DMS 273 (cell line): ENCODE results near the gene TRAPPC10.

Experiments used
- DNase-seq: peaks from one replicate; lab custom pipeline; 2025; ENCODE audit not compliant: unreplicated experiment; lab: John Stamatoyannopoulos, UW

The TRAPPC10 gene

DNA sequence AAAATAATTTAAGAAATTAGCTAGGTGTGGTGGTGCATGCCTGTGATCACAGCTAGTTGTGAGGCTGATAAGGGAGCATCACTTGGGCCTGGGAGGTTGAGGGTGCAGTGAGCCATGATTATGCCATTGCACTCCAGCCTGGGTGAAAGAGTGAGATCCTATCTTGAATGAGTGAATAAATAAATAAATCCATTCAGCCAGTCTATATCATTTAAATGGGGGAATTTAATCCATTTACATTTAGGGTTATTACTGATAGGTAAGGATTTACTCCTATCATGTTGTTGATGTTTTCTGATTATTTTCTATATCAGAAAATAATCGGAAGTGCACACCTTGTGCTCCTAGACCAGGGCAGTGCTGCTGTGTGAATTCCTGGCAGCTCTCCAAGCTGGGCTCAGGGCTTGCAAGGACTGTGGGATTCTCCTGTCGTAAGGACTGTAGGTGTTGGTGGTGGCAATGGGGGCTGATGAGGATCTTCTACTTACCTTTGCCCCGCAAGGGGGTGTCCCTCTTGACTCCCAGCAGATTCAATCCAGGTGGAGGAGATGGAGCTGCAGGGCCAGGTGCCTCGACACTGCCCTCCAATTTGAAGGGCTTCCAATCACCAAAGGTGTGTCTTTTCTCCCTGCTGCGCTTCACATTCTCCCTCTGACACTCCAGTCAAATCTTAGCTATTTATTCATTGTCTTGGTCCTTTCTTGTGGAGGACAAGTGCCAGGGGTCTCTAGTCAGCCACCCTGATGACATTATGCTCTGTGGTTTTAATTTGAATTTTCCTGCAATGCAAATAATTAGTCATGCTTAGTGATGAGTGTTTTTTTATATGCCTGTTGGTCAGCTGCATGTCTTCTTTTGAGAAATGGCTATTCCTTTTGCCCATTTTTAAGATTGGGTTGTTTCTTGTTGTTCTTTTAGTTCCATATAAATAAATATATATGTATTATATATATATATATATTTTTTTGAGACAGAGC lies 14.1 kb upstream of the TRAPPC10 start:
- DNase-seq: no peak

DNA sequence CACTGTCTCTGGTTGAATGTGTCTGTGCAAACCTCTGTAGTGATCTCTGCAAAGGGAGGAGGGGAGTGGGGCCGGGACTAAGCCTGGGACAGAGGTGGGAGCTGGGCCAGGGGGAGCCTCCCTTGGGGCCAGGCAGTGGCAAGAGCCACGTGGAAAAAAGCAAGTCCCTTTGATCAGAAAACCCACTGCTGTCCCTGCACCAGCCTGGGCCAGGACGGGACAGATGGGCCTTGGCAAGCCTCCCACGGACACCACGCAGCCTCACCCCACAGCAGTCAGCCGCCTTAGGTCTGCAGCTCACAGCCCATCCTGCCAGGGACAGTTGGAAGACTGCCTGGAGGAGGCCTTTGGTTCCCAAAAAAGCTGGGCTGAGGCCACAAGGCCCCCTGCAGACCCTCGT lies 11.7 kb upstream of the TRAPPC10 start:
- no peak for DNase-seq

DNA sequence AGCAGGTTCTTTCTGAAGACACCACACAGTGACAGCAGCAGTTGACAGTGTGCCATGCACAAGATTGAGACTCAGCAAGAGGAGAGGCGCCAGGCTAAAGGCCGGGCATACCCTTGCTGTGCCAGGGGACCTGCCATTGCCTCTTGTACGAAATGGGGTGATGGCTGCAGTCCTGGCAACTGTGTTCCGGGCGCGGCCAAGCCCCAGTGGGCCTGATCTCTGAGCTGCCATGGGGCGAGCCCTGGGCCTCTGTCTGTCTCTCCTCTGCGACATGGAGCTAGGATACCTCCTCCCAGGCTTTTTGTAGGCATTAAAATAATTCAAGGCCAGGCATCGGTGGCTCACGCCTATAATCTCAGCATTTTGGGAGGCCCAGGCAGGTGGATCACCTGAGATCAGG lies 9.6 kb upstream of the TRAPPC10 start:
- DNase-seq: no peak

DNA sequence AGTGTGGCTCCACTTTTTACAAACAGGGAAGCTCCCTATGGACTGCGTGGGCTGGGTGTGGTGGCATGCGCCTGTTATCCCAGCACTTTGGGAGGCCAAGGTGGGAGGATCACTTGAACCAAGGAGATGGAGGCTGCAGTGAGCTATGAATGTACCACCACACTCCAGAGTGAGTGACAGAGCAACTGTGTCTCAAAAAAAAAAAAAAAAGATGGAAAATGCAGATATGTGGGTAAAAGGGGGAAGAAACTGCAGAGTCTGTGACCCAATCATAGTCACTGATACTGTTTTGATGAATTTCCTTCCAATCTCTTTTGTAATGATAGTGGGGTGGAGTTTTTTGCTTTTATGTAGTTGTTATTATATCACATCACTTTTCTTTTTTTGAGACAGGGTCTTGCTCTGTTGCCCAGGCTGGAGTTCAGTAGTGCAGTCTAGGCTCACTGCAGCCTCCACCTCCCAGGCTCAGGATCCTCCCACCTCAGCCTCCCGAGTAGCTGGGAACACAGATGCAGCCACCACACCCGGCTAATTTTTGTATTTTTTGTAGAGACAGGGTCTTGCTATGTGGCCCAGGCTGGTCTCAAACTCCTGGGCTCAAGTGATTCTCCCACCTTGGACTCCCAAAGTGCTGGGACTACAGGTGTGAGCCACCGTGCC lies 8.7 kb upstream of the TRAPPC10 start:
- DNase-seq: no peak

DNA sequence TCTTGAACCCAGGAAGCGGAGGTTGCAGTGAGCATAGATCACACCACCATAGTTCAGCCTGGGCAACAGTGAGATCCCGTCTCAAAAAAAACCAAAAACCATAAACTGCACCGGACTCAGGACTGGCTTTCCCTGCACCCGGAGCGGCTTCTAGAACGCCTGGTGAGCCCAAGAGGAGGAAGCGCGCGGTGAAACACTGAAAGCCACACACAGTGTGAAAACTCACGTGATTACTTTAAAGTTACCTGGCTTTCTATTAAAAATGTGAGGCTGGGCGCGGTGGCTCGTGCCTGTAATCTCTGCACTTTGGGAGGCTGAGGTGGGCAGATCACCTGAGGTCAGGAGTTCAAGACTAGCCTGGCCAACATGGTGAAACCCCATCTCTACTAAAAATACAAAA lies 7.0 kb upstream of the TRAPPC10 start:
- no peak for DNase-seq

DNA sequence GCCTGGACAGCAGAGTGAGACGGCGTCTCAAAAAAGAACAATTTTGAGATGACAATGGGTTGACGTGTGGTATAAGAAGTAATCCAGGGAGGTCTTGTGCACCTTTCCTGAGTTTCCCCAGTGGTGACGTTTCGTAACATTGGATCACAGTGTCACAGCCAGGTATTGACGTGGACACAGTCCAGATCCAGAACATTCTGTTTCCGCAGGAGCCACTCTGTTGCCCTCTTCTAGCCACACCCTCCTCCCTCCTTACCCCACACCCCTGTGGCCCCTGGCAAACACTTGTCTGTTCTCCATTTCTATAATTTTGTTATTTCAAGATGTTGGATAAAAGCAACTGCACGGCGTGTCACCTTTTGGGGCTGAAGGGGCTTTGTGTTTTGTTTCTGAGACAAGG lies 6.5 kb upstream of the TRAPPC10 start:
- DNase-seq: no peak

DNA sequence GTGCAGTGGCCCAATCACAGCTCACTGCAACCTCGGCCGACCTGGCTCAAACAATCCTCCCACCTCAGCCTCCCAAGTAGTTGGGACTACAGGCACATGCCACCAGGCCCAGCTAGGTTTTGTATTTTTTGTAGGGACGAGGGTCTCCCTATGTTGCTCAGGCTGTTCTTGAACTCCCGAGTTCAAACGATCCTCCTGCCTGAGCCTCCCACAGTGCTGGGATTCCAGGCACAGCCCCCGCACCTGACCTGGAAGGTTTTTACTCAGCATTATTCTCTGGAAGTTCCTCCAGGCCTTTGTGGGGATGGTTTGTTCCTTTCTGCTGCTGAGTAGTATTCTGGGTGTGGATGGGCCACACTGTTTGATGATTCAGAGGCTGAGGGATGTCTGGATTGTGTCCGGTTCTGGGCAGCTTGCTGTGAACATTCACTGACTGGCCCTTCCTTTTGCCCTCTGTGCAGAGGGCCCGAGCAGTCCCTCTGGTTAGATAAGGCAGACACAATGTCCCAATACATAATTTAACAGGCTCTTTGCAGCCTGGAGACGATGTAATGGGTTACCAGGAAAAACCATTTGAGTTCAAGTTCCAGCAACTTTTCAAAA lies 6.0 kb upstream of the TRAPPC10 start:
- DNase-seq: no peak

DNA sequence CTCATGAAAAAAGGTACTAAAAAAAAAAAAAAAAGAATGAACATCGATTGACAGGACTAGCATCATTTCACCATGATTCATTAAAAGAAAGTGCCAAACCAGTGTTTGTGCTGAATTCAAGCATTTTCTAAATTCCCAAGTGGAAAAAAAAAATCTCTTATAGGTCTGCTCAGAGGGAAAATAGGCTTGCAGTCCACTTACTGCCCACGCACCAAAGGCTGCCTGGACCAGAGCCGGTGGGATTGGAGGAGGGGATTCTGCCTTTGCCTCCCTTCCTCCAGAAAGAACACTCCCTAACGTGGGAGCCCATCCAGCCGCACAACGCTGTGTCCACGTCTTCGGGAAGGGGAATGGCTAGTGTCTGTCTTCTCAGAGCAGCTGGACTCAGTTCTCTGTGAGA lies 5.5 kb upstream of the TRAPPC10 start:
- DNase-seq: no peak

DNA sequence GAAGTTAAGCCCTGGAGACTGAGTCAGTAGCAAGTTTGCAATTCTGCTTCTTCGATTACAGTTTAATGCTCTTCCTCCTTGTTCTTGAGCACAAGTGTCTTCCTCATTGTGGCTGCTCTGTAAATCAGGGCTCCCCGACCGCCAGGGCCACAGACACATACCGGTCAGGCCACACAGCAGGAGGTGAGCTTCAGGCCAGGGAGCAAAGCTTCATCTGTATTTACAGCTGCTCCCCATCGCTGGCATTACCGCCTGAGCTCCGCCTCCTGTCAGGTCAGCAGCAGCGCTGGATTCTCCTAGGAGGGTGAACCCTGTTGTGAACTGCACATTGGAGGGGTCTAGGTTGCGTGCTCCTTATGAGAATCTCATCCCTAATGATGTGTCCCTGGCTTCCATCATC lies 1.7 kb upstream of the TRAPPC10 start:
- no peak for DNase-seq

DNA sequence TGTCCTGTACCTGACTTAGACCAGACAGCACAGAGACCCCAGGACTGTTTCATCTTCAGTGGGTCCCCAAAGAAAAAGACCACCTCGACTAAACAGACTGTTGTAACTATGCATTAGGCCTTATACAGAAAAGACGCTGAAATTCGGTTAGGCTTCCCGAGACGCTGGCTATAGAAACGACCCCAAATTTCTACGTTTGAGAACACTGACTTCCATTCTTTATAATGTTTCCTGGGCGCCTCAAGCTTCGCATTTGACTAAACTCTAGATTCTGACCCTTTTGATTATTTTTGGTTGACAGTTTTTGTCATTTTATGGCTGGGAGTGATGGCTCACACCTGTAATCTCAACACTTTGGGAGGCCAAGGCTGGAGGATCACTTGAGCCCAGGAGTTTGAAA lies 986 bp upstream of the TRAPPC10 start:
- no peak for DNase-seq

DNA sequence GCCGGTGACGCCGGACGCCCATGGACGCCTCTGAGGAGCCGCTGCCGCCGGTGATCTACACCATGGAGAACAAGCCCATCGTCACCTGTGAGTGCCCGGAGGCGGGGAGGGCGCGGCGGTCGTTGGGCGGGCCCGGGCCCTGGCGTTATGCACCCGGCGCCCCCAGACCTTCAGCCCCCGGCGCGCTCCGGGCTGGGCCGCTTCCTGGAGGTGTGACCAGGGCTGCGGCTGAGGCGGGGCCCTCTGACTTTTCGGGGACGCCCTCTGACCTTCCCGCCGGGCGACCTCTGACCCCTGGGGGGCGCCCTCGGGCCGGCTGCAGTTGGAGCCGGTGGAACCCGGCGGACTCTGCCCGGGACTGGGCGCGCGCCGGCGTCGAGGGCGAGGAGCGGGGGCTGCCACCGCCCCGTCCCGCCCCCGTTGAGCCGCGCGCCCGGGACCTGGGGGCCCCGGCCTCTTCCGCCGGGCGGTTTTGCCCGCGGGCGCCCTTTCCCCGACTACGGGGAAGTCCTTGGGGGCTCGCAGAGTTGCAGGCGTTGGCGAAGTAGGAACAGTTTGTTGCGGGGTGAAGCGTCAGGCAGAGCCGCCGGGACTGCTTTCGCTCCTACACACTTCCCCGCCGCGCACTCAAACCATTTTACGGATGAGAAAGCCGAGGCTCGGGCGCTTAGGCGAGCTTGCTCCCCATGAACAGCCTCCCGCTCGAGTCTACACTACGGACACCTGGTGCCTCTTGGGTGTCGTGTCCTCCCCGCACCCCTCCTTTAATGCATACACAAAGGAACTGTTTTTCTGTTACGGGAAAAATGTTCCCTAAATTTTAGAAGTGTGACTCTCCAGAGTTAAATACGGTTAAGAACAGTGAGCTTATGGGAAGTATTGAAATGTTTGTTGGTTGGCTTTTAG lies 618 bp downstream of the TRAPPC10 start:
- peak; percentile 90 for DNase-seq

DNA sequence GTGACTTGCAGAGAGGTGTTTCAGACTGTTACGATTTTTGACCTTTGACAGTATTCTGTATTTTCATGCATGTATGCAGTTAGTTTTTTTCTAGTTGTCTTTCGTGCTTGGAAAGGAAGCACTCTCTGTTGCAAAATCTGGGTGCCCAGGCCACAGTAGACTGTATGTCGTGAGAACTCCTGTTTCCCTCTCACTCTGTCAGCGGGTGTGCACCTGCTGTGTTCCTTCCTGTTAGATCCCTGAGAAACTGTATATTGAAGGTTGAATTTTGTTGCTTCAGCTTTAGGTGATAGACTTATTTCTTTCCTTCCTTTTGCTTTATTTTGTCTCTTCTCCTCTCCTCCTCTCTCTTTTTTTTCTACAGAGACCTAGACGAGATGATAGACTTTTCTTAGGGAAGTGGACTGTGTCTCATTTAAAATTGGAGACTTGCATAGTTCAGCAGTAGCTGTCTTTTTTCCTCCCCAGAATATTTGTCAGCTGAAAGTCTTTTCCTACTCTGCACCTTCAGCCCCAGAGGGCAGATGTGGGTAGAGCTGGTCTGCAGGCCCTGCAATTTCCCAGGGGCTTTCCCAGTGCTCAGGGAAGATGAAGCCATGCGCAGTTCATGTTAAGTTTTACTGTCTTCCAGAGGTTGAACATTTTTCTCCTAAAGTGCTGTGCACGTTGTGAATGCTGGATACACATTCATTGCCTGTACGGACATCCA lies 1.4 kb downstream of the TRAPPC10 start:
- DNase-seq: peak; percentile 60

DNA sequence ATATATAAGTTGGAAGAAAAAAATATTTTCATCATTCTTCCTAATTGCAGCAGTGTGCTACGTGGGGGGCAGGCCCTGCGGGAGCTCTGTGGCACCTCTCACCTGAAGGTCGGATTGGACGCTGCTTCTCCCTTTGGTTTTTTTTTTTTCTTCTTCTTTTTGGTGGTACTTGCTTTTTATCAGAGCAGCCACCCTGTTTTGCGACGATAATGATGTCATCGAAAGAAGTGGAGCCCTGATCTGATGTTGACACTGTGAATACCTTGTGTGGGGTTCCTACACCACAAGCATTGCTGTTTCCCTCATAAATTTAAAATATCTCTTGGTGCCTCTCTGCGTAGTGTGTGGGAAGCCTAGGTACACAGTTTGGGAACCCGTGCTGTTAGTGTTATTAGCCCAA lies 5.5 kb downstream of the TRAPPC10 start:
- DNase-seq: no peak

DNA sequence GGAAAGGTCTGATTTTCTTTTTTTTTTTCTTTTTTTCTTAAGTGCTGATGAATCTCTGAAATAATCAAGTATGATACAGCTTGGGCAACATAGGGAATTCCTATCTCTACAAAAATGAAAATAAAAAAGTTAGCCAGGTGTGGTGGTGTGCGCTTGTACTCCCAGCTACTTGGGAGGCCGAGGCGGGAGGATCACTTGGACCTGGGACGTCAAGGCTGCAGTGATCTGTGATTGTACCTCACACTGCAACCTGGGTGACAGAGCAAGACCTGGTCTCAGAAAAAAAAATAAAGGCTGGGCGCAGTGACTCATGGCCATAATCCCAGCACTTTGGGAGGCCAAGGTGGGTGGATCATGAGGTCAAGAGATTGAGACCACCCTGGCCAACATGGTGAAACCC lies 6.0 kb downstream of the TRAPPC10 start:
- DNase-seq: no peak

DNA sequence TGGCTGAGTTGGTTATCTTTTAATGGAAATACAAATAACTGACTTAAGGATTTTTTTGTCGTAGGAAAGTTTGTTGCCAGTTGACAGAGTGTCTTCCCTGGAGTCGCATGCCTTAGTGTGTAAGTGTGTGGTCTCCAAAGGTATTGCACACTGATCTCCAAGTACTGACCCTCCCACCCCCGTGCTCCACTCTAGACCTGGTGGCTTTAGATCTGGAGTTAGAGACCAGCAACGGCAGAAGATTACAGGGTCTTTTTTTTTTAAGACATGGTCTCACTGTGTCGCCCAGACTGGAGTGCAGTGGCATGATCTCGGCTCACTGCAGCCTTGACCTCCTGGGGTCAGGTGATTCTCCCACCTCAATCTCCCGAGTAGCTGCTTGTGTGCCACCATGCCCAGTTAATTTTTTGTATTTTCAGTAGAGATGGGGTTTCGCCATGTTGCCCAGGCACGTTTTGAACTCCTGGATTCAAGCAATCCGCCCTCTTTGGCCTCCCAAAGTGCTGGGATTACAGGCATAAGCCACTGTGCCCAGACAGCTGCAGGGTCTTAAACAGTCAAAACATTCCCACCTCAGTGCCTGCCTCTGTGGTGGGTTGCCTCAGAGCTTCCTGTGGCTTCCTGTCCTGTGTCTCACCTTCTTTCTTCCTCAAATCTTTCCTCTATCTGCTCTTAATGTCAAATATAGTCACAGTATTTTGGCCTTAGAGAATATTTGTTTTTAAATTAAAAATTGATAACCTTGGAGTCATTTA lies 6.9 kb downstream of the TRAPPC10 start:
- peak; percentile 14 for DNase-seq

DNA sequence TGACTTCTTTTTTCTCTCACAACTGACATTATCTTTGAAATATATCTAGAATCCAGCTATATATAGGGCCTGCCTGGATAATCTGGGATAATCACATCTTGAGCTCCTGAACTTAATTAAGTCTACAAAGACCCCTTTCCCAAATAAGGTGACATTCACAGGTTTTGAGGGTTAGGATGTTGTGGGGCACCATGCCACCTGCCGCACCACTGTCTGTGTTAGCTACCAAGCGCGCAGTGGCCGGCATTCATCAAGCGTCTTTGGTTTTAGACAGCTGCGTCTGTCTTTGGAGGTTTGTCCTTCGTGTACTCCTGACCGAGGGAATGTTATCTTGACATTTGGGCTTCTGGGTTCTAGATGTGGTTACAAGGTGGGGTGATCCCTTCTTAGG lies 7.5 kb downstream of the TRAPPC10 start:
- no peak for DNase-seq

DNA sequence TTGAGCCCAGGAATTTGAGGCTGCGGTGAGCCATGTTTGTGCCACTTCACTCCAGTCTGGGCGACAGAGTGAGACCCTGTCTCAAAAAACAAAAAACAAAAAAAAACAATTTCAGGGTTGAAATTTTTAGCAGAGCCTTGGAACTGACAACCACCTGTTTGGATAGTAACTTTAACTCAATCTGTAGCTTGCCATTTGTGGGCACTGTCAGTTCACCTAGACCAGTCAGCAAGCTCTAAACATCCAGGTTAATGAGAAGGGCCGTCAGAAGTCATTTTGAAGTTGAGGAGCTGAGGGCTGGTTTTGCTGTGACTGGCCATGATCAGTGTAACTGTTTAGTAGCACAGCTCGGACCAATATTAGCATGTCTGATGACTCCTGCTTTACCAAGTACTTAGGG lies 8.4 kb downstream of the TRAPPC10 start:
- peak; percentile 78 for DNase-seq

DNA sequence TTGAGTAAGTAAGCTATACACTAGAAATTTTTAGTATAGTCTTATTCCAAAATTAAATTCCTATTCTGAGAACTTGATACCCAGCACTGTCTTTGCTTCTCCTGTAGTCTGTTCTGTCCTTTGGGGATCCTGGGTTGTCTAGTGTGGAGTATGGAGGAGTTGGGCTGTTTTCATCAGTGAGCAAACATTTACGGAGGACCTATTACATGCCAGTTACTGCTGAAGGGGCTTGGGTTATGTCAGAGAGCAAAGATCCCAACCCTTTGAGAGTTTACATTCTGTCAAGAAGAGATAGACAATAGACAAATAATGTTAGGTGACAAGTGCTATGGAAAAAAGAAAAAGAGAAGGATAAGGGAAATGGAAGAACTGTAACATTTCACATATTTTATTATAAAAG lies 9.0 kb downstream of the TRAPPC10 start:
- DNase-seq: peak; percentile 78

DNA sequence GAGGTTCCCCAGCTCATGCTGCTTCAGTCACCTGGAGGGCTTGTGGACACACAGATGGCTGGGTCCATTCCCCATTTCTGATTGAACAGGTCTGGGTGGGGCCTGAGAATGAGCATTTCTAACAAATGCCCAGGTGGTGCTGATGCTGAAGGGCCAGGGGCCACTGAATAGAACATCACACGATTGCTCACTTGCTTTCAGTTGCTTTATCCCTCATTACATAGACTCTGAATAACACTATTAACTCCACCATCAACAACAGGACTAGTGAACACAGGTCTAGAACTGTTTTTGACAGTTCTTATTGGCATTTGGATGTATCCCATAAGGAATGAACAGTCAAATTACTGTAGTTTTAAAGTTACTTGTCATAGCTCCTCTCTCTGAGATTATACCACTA lies 12.1 kb downstream of the TRAPPC10 start:
- no peak for DNase-seq

DNA sequence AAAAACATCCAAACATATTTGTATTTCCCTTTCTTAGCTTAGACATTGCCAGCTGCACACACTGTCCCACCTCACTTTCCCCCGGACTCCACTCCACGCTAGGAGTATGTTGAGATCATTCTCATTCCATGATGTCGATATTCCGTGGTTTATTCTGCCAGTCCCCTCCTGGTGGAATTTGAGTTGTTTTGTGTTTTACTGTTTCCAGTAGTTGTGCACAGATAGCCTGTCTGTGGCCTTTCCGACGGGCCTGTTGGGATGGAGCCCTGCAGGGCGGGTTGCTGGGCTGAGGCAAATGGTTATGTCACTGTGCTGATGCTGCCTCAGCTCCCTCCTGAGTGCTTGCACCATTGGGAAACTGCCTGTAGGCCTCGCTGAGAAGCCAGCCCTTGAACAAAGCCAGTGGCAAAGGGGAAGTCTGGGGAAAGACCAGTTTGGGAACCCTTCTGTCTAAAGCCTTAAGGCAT lies 12.8 kb downstream of the TRAPPC10 start:
- peak; percentile 39 for DNase-seq
